ENCODE measurements around the gene DAP3.
"Not testable (repeated sequence)": the region's sequence is repeated elsewhere in the genome, so short reads cannot be mapped to it uniquely, and the experiment has no call there.

DNA sequence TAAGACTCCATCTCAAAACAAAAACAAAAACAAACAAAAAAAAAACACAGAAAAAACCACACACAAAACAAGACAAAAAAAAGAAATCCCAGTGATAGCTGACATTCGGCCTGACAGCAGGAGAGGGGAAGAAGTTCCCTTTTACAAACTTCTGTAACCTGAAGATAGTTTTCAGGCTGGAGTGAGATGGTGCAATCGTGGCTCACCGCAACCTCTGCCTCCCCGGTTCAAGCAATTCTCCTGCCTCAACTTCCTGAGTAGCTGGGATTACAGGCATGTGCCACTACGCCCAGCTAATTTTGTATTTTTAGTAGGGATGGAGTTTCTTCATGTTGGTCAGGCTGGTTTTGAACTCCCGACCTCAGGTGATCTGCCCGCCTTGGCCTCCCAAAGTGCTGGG is 75.1 kb downstream of the DAP3 start:
- TF ChIP-seq, protein P1, sequence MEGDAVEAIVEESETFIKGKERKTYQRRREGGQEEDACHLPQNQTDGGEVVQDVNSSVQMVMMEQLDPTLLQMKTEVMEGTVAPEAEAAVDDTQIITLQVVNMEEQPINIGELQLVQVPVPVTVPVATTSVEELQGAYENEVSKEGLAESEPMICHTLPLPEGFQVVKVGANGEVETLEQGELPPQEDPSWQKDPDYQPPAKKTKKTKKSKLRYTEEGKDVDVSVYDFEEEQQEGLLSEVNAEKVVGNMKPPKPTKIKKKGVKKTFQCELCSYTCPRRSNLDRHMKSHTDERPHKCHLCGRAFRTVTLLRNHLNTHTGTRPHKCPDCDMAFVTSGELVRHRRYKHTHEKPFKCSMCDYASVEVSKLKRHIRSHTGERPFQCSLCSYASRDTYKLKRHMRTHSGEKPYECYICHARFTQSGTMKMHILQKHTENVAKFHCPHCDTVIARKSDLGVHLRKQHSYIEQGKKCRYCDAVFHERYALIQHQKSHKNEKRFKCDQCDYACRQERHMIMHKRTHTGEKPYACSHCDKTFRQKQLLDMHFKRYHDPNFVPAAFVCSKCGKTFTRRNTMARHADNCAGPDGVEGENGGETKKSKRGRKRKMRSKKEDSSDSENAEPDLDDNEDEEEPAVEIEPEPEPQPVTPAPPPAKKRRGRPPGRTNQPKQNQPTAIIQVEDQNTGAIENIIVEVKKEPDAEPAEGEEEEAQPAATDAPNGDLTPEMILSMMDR (conservative IDR thresholded peaks at IDR 0.05; ENCODE audit: low read length) = not testable (repeated sequence)
- not testable (repeated sequence) for TF ChIP-seq EZH2phosphoT487 (IDR thresholded peaks at IDR 0.05; ENCODE audit: borderline replicate concordance)

Data from Loucy (cell line).